ENCODE results near the gene MBTPS1.

DNA sequence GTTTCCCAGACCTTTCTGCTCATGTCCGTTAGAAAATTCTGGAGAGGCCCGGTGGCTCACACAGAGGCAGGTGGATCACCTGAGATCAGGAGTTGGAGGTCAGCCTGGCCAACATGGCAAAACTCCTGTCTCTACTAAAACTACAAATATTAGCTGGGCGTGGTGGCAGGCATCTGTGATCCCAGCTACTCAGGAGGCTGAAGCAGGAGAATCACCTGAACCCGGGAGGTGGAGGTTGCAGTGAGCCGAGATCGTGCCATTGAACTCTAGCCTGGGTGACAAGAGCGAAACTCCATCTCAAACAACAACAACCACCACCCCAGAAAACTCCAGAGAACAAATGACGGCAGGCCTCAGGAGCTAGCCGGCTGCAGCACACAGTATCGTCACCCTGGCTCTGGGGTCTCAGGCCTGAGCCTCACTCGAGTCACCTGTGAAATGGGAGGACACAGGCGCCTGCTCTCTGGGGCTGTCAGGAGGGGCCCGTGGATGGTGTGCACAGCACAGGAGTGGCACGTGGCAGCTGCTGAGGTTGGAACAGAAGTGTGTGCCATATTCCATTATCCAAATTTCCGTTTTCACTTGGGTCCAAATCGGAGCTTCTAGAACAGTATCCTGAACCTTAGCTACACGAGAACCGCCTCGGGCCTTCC is 70.8 kb downstream of the MBTPS1 start:
- TF ChIP-seq, protein P1, sequence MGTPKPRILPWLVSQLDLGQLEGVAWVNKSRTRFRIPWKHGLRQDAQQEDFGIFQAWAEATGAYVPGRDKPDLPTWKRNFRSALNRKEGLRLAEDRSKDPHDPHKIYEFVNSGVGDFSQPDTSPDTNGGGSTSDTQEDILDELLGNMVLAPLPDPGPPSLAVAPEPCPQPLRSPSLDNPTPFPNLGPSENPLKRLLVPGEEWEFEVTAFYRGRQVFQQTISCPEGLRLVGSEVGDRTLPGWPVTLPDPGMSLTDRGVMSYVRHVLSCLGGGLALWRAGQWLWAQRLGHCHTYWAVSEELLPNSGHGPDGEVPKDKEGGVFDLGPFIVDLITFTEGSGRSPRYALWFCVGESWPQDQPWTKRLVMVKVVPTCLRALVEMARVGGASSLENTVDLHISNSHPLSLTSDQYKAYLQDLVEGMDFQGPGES (IDR thresholded peaks at IDR 0.05) = no peak
- TF ChIP-seq, protein P2, sequence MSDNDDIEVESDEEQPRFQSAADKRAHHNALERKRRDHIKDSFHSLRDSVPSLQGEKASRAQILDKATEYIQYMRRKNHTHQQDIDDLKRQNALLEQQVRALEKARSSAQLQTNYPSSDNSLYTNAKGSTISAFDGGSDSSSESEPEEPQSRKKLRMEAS (IDR thresholded peaks at IDR 0.05; ENCODE audit: low read depth, low read length) = no peak
- TF ChIP-seq EZH2 (IDR thresholded peaks at IDR 0.05; ENCODE audit: borderline replicate concordance, control insufficient read depth, low read depth, low read length) (no peak), MEF2A (IDR thresholded peaks at IDR 0.05; ENCODE audit: insufficient read depth, low read depth, low read length) (no peak), PRDM15 (CRISPR knock-in tag; IDR thresholded peaks at IDR 0.05) (no peak), CREM (IDR thresholded peaks at IDR 0.05; ENCODE audit: low read depth) (no peak), POLR2AphosphoS5 (IDR thresholded peaks at IDR 0.05; ENCODE audit: low read length) (no peak)
- TF ChIP-seq, protein P3, sequence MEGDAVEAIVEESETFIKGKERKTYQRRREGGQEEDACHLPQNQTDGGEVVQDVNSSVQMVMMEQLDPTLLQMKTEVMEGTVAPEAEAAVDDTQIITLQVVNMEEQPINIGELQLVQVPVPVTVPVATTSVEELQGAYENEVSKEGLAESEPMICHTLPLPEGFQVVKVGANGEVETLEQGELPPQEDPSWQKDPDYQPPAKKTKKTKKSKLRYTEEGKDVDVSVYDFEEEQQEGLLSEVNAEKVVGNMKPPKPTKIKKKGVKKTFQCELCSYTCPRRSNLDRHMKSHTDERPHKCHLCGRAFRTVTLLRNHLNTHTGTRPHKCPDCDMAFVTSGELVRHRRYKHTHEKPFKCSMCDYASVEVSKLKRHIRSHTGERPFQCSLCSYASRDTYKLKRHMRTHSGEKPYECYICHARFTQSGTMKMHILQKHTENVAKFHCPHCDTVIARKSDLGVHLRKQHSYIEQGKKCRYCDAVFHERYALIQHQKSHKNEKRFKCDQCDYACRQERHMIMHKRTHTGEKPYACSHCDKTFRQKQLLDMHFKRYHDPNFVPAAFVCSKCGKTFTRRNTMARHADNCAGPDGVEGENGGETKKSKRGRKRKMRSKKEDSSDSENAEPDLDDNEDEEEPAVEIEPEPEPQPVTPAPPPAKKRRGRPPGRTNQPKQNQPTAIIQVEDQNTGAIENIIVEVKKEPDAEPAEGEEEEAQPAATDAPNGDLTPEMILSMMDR (IDR thresholded peaks at IDR 0.05 in 2 of 3, conservative IDR thresholded peaks at IDR 0.05 in 1 of 3; ENCODE audit: control insufficient read depth in 2 of 3, extremely low read depth in 1 of 3, insufficient read depth in 1 of 3, low read depth in 3 of 3, low read length in 3 of 3) = no peak

All from GM12878 (cell line).